Measurements from ENCODE around the gene LATS2.

GRCh38 chr13:20923272-20923671 lies 138.1 kb downstream of the LATS2 start:
- TF ChIP-seq CTCF (IDR thresholded peaks at IDR 0.05) (no peak), POLR2A (IDR thresholded peaks at IDR 0.05) (no peak)

Data from ovary (tissue), 3 donors.